Renal pelvis (tissue), 4 donors: ENCODE measurements around the gene TENM3. TPM values are rescaled to one million over a fixed set of nuclear protein-coding genes. Genes with fewer than 3 reads are reported as not detected.

Experiments used
- DNase-seq: peaks from one replicate; pipeline ENCODE4 v3.0.0-alpha.2; 2013
- polyA plus RNA-seq, 3 donors: library from polyadenylated mRNA; unstranded; fragments of 120-200 nt; gene quantifications; one replicate each; pipeline ENCODE4 v1.2.1, GENCODE V29; 2013; ENCODE audit not compliant: insufficient read length in 3 of 3

Gene TENM3
- polyA plus RNA-seq, 3 donors: 17.4 to 21.5 (median 20.5) TPM

GRCh38 chr4:182776376-182777105 lies 533.3 kb downstream of the TENM3 start:
- no peak for DNase-seq

GRCh38 chr4:182778222-182778982 lies 535.2 kb downstream of the TENM3 start:
- no peak for DNase-seq

- DNase-seq: no peak
Measured at GRCh38 chr4:182786991-182787390, 543.8 kb downstream of the TENM3 start.

GRCh38 chr4:182788201-182788600 lies 545.0 kb downstream of the TENM3 start:
- DNase-seq: no peak

GRCh38 chr4:182789529-182789928 lies 546.3 kb downstream of the TENM3 start:
- DNase-seq: no peak

GRCh38 chr4:182795446-182796238 lies 552.4 kb downstream of the TENM3 start:
- no peak for DNase-seq

- DNase-seq: no peak
Measured at GRCh38 chr4:182799515-182800215, 556.5 kb downstream of the TENM3 start.

- no peak for DNase-seq
Measured at GRCh38 chr4:182800216-182800515, 557.0 kb downstream of the TENM3 start.

- no peak for DNase-seq
Measured at GRCh38 chr4:182801636-182802035, 558.4 kb downstream of the TENM3 start.

GRCh38 chr4:182802621-182803020 lies 559.4 kb downstream of the TENM3 start:
- DNase-seq: no peak

- DNase-seq: no peak
Measured at GRCh38 chr4:182803235-182803634, 560.0 kb downstream of the TENM3 start.

GRCh38 chr4:182804131-182804530 lies 560.9 kb downstream of the TENM3 start:
- DNase-seq: no peak

- no peak for DNase-seq
Measured at GRCh38 chr4:182805321-182805720, 562.1 kb downstream of the TENM3 start.

GRCh38 chr4:182805750-182806149 lies 562.5 kb downstream of the TENM3 start:
- no peak for DNase-seq

- peak; percentile 78 for DNase-seq
Measured at GRCh38 chr4:182806259-182807252, 563.4 kb downstream of the TENM3 start.

- DNase-seq: no peak
Measured at GRCh38 chr4:182807346-182807745, 564.1 kb downstream of the TENM3 start.

- DNase-seq: no peak
Measured at GRCh38 chr4:182807767-182808548, 564.8 kb downstream of the TENM3 start.

- no peak for DNase-seq
Measured at GRCh38 chr4:182808673-182809416, 565.6 kb downstream of the TENM3 start.

GRCh38 chr4:182809417-182810102 lies 566.4 kb downstream of the TENM3 start:
- no peak for DNase-seq
